HepG2 (cell line): ENCODE measurements around the gene HOMEZ. TPM values are rescaled to one million over a fixed set of nuclear protein-coding genes. Genes with fewer than 3 reads are reported as not detected.

ENCODE experiments used
- ATAD3A ChIP-seq: sonication (generic); formaldehyde crosslinking; IDR thresholded peaks from 2 replicates; pipeline ENCODE4 v1.4.0; 2020; ENCODE audit warnings: missing genetic modification reagents
- CAMTA2 ChIP-seq: sonication (generic); formaldehyde crosslinking; IDR thresholded peaks from 2 replicates; pipeline ENCODE4 v1.4.0; 2020; ENCODE audit warnings: mild to moderate bottlenecking, missing genetic modification reagents, borderline replicate concordance
- CCDC6 ChIP-seq: sonication (generic); formaldehyde crosslinking; IDR thresholded peaks from 2 replicates; pipeline ENCODE4 v1.8.1; 2022; ENCODE audit warnings: mild to moderate bottlenecking, missing genetic modification reagents, moderate library complexity
- FIP1L1 ChIP-seq: fragments of 200-400 bp; formaldehyde crosslinking; IDR thresholded peaks from 2 replicates; pipeline ENCODE4 v1.6.1; 2018; ENCODE audit warnings: low read depth, mild to moderate bottlenecking, low read length, moderate library complexity, borderline replicate concordance; ENCODE audit not compliant: insufficient read depth
- HDAC1 ChIP-seq: sonication (generic); formaldehyde crosslinking; IDR thresholded peaks from 2 replicates; pipeline ENCODE4 v1.5.1; 2020; ENCODE audit warnings: mild to moderate bottlenecking, missing genetic modification reagents
- HNRNPLL ChIP-seq: fragments of 200-400 bp; formaldehyde crosslinking; IDR thresholded peaks from 2 replicates; pipeline ENCODE4 v1.6.1; 2017; ENCODE audit warnings: mild to moderate bottlenecking, low read depth, low read length; ENCODE audit not compliant: poor library complexity, severe bottlenecking
- HOXA3 ChIP-seq: sonication (generic); formaldehyde crosslinking; IDR thresholded peaks from 2 replicates; pipeline ENCODE4 v1.5.0; 2020; ENCODE audit warnings: missing genetic modification reagents
- MAFF ChIP-seq: IDR thresholded peaks from 2 replicates; pipeline ENCODE4 v1.6.1; 2011; ENCODE audit warnings: low read depth, low read length, improper control_type of control experiment
- MZF1 ChIP-seq: sonication (generic); formaldehyde crosslinking; IDR thresholded peaks from 2 replicates; pipeline ENCODE4 v1.8.1; 2023; ENCODE audit warnings: mild to moderate bottlenecking, missing genetic modification reagents, borderline replicate concordance
- NCOA5 ChIP-seq: sonication (generic); formaldehyde crosslinking; IDR thresholded peaks from 2 replicates; pipeline ENCODE4 v1.4.0; 2020; ENCODE audit warnings: missing genetic modification reagents
- PHB2 ChIP-seq: fragments of 450-650 bp; IDR thresholded peaks from 2 replicates; pipeline ENCODE4 v1.6.1; 2018; ENCODE audit not compliant: partially characterized antibody
- SIX1 ChIP-seq: sonication (generic); formaldehyde crosslinking; IDR thresholded peaks from 2 replicates; pipeline ENCODE4 v1.4.0; 2020; ENCODE audit warnings: missing genetic modification reagents, borderline replicate concordance
- SOX6 ChIP-seq, 2 experiments: fragments of 450-650 bp in 1 of 2; sonication (generic) in 1 of 2; formaldehyde crosslinking in 1 of 2; IDR thresholded peaks; 2 replicates each; pipeline versions ENCODE4 v1.4.0 to v1.6.1; 2017 to 2020; ENCODE audit warnings: antibody characterized with exemption in 1 of 2, mild to moderate bottlenecking in 1 of 2, missing genetic modification reagents in 1 of 2
- ZNF12 ChIP-seq: sonication (generic); formaldehyde crosslinking; IDR thresholded peaks from 2 replicates; pipeline ENCODE4 v1.5.0; 2020; ENCODE audit warnings: missing genetic modification reagents
- ZNF142 ChIP-seq: sonication (generic); formaldehyde crosslinking; IDR thresholded peaks from 2 replicates; pipeline ENCODE4 v1.4.0; 2020; ENCODE audit warnings: missing genetic modification reagents
- ZNF160 ChIP-seq: sonication (generic); formaldehyde crosslinking; IDR thresholded peaks from 2 replicates; pipeline ENCODE4 v1.8.0; 2022; ENCODE audit warnings: mild to moderate bottlenecking, inconsistent platforms, missing genetic modification reagents
- ZNF234 ChIP-seq: sonication (generic); formaldehyde crosslinking; conservative IDR thresholded peaks from 2 replicates; pipeline ENCODE4 v1.5.1; 2020; ENCODE audit warnings: mild to moderate bottlenecking, missing genetic modification reagents
- ZNF317 ChIP-seq: sonication (generic); formaldehyde crosslinking; IDR thresholded peaks from 2 replicates; pipeline ENCODE4 v1.5.0; 2020; ENCODE audit warnings: mild to moderate bottlenecking, missing genetic modification reagents
- ZNF720 ChIP-seq: sonication (generic); formaldehyde crosslinking; IDR thresholded peaks from 2 replicates; pipeline ENCODE4 v1.4.0; 2020; ENCODE audit warnings: missing genetic modification reagents
- ZSCAN22 ChIP-seq: sonication (generic); formaldehyde crosslinking; IDR thresholded peaks from 2 replicates; pipeline ENCODE4 v1.4.0; 2020; ENCODE audit warnings: mild to moderate bottlenecking, missing genetic modification reagents
- ZSCAN31 ChIP-seq: sonication (generic); formaldehyde crosslinking; IDR thresholded peaks from 2 replicates; pipeline ENCODE4 v1.5.0; 2020; ENCODE audit warnings: low read depth, mild to moderate bottlenecking, missing genetic modification reagents
- polyA plus RNA-seq, 8 experiments: library from polyadenylated mRNA; depleted of rRNA in 3 of 8; stranded (reverse) in 7 of 8; unstranded in 1 of 8; fragments of >200 nt; fragmentation: Illumina TruSeq in 4 of 8; extraction: Trizol in 4 of 8; gene quantifications; 2 replicates each; pipeline versions ENCODE4 v1.2.1 to v1.2.3, GENCODE V29; 2011 to 2016; ENCODE audit warnings: low read depth in 4 of 8, missing spikeins in 1 of 8, mixed read lengths in 1 of 8; ENCODE audit not compliant: insufficient read depth in 1 of 8
- total RNA-seq, 5 experiments: library from RNA; depleted of rRNA; stranded (reverse); fragments of >200 nt; fragmentation: Illumina TruSeq; extraction: Trizol; gene quantifications; 2 replicates each; pipeline ENCODE4 v1.2.3, GENCODE V29; 2016; ENCODE audit warnings: low read depth in 1 of 5
- TF ChIP-seq, protein P1 (sequence below): sonication (generic); formaldehyde crosslinking; IDR thresholded peaks from 2 replicates; pipeline ENCODE4 v1.4.0; 2020; ENCODE audit warnings: mild to moderate bottlenecking, missing genetic modification reagents

The HOMEZ gene
- total and polyA plus RNA-seq, 2 of the 13 experiments (the other 11 are each of a cell fraction or from before 2014, with no cell fraction given): 14.5 to 31.8 TPM

DNA sequence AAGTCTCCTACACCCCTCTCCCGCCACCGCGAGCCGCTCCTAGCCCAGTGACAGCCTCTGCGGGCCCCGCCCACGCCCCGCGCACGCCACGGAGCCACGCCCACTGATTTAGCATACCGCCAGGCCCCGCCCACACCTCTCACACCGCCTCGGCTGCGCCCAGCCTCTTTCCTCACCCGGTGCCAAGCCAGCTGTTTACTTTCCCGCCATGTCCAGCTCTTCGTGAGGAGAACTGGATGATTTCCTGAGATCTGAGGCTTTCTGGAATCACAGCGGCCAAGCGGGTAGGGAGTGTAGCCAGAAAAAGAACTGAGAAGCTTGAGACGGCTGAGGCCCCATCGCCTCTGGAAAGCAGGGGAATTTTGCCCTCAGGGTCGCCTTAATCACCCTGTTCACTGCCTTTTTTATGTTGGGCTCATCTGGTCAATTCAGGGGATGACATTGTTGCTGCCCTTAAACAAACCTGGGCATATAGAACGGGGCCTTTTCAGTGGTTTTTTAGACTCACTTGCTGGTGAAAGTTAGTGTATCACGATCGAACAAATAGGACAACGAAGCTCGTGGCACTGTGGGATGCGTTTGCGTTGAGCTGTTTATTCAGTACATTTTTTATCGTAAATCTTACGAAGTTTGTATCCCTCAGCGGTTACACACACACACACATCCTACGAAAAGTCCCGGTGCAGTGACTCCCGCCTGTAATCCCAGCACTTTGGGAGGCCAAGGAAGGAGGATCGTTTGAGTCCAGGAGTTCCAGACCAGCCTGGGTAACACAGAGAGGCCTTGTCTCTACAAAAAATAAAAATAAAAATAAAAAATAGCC lies 47.9 kb downstream of the HOMEZ start, which contains the start of gene RNF212B (continued):
- TF ChIP-seq ATAD3A: no peak
- TF ChIP-seq ZNF720: no peak
- TF ChIP-seq ZSCAN31 (CRISPR knock-in tag): no peak
- no peak for TF ChIP-seq CAMTA2
- no peak for TF ChIP-seq ZSCAN22 (CRISPR knock-in tag)
- TF ChIP-seq ZNF142 (CRISPR knock-in tag): no peak
- TF ChIP-seq ZNF317 (CRISPR knock-in tag): no peak
- peak; percentile 49; the same call in 1 of the 2 replicates for TF ChIP-seq FIP1L1
- TF ChIP-seq MAFF: no peak
- TF ChIP-seq ZNF12 (CRISPR knock-in tag): peak; percentile 41; the same call in 1 of the 2 replicates
- no peak for TF ChIP-seq ZNF234 (CRISPR knock-in tag)
- TF ChIP-seq PHB2: no peak
- no peak for TF ChIP-seq SOX6 (IDR thresholded peaks at IDR 0.05)
- TF ChIP-seq SOX6 (CRISPR knock-in tag; IDR thresholded peaks at IDR 0.05): no peak; the same call in 1 of the 2 replicates
- peak; percentile 60 for TF ChIP-seq HOXA3 (CRISPR knock-in tag)
- 0 out of 2 replicates have a peak, but pooled peaks have one; percentile 32 for TF ChIP-seq MZF1
- 0 out of 2 replicates have a peak, but pooled peaks have one; percentile 42 for TF ChIP-seq HDAC1 (CRISPR knock-in tag)
- peak; percentile 44; the same call in 1 of the 2 replicates for TF ChIP-seq CCDC6 (CRISPR knock-in tag)
- no peak for TF ChIP-seq NCOA5
- peak; percentile 69 for TF ChIP-seq HNRNPLL
- TF ChIP-seq SIX1 (CRISPR knock-in tag): no peak
- no peak for TF ChIP-seq ZNF160 (CRISPR knock-in tag)
- TF ChIP-seq, protein P1, sequence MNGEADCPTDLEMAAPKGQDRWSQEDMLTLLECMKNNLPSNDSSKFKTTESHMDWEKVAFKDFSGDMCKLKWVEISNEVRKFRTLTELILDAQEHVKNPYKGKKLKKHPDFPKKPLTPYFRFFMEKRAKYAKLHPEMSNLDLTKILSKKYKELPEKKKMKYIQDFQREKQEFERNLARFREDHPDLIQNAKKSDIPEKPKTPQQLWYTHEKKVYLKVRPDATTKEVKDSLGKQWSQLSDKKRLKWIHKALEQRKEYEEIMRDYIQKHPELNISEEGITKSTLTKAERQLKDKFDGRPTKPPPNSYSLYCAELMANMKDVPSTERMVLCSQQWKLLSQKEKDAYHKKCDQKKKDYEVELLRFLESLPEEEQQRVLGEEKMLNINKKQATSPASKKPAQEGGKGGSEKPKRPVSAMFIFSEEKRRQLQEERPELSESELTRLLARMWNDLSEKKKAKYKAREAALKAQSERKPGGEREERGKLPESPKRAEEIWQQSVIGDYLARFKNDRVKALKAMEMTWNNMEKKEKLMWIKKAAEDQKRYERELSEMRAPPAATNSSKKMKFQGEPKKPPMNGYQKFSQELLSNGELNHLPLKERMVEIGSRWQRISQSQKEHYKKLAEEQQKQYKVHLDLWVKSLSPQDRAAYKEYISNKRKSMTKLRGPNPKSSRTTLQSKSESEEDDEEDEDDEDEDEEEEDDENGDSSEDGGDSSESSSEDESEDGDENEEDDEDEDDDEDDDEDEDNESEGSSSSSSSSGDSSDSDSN (CRISPR knock-in tag): no peak
